MM.1S (cell line): ENCODE measurements around the gene GDAP2.

Source experiments
- DNase-seq: peaks from one replicate; pipeline ENCODE4 v3.0.0-alpha.2; 2015
- H2AFZ ChIP-seq: fragments of 300-600 bp; sonication (generic); 2 replicates; pipeline ENCODE4 v1.6.0; 2016; ENCODE audit warnings: antibody characterized with exemption, low read length
- H3F3A ChIP-seq: fragments of 300-600 bp; sonication (generic); 2 replicates; pipeline ENCODE4 v1.6.1; 2016; ENCODE audit warnings: mild to moderate bottlenecking, antibody characterized with exemption, low read length, moderate library complexity, mixed read lengths; ENCODE audit not compliant: insufficient read depth
- H3K27ac ChIP-seq: fragments of 300-600 bp; sonication (generic); 2 replicates; pipeline ENCODE4 v1.5.1; 2016; ENCODE audit warnings: mild to moderate bottlenecking, low read length
- H3K27me3 ChIP-seq: fragments of 300-600 bp; sonication (generic); replicated peaks from 2 replicates; pipeline ENCODE4 v1.6.0; 2016; ENCODE audit warnings: low read length; ENCODE audit not compliant: insufficient read depth
- H3K36me3 ChIP-seq: fragments of 300-600 bp; sonication (generic); replicated peaks from 2 replicates; pipeline ENCODE4 v1.6.1; 2016; ENCODE audit warnings: mild to moderate bottlenecking, low read length, mixed read lengths; ENCODE audit not compliant: insufficient read depth
- H3K4me1 ChIP-seq: fragments of 300-600 bp; sonication (generic); 2 replicates; pipeline ENCODE4 v1.6.1; 2016; ENCODE audit warnings: low read length, mixed read lengths
- H3K4me2 ChIP-seq: fragments of 300-600 bp; sonication (generic); 2 replicates; pipeline ENCODE4 v1.6.0; 2016; ENCODE audit warnings: low read depth, low read length
- H3K4me3 ChIP-seq: fragments of 300-600 bp; sonication (generic); 2 replicates; pipeline ENCODE4 v1.5.1; 2016; ENCODE audit warnings: low read length, mixed read lengths
- H3K79me2 ChIP-seq: fragments of 300-600 bp; sonication (generic); 2 replicates; pipeline ENCODE4 v1.6.1; 2016; ENCODE audit warnings: mixed run types, low read length, mixed read lengths
- H3K9ac ChIP-seq: fragments of 300-600 bp; sonication (generic); 2 replicates; pipeline ENCODE4 v1.6.1; 2016; ENCODE audit warnings: low read length, mixed read lengths
- H3K9me2 ChIP-seq: fragments of 300-600 bp; sonication (generic); replicated peaks from 2 replicates; pipeline ENCODE4 v1.6.1; 2016; ENCODE audit warnings: mild to moderate bottlenecking, low read length, mixed read lengths; ENCODE audit not compliant: insufficient read depth
- H3K9me3 ChIP-seq: fragments of 300-600 bp; sonication (generic); replicated peaks from 2 replicates; pipeline ENCODE4 v1.6.1; 2016; ENCODE audit warnings: mild to moderate bottlenecking, low read length, mixed read lengths; ENCODE audit not compliant: insufficient read depth
- H4K20me1 ChIP-seq: fragments of 300-600 bp; sonication (generic); 2 replicates; pipeline ENCODE4 v1.6.1; 2016; ENCODE audit warnings: mild to moderate bottlenecking, low read length, moderate library complexity, mixed read lengths; ENCODE audit not compliant: insufficient read depth
- CTCF ChIP-seq: fragments of 300-600 bp; sonication (generic); IDR thresholded peaks from 2 replicates; pipeline ENCODE4 v1.5.1; 2016; ENCODE audit warnings: antibody characterized with exemption, low read length, mixed read lengths
- EZH2 ChIP-seq: fragments of 300-600 bp; sonication (generic); optimal IDR thresholded peaks from 2 replicates; pipeline ENCODE3; 2017; ENCODE audit warnings: low read depth, mild to moderate bottlenecking, antibody characterized with exemption, low read length, mixed read lengths
- EZH2phosphoT487 ChIP-seq: fragments of 300-600 bp; sonication (generic); IDR thresholded peaks from 2 replicates; pipeline ENCODE4 v1.6.1; 2018; ENCODE audit warnings: antibody characterized with exemption, low read length

The GDAP2 gene

GRCh38 chr1:117826540-117827078 is 102.8 kb downstream of the GDAP2 start:
- no peaks in the 10 kb centered on the region for H4K20me1 ChIP-seq
- H3K79me2 ChIP-seq = no peaks in the 10 kb centered on the region
- no peaks in the 10 kb centered on the region for H3F3A ChIP-seq
- no peak overlapping the region for H3K4me3 ChIP-seq
- no peak overlapping the region for H3K9ac ChIP-seq
- DNase-seq = no peak
- H3K4me1 ChIP-seq = no peaks in the 10 kb centered on the region
- no peak for TF ChIP-seq EZH2phosphoT487
- TF ChIP-seq EZH2 = no peak
- TF ChIP-seq CTCF = no peak
- no peaks in the 10 kb centered on the region for H3K9me2 ChIP-seq
- no peak overlapping the region for H3K4me2 ChIP-seq
- H3K27ac ChIP-seq = no peak overlapping the region
- no peaks in the 10 kb centered on the region for H3K27me3 ChIP-seq
- no peaks in the 10 kb centered on the region for H3K9me3 ChIP-seq
- no peak overlapping the region for H2AFZ ChIP-seq
- H3K36me3 ChIP-seq = no peaks in the 10 kb centered on the region

DNA sequence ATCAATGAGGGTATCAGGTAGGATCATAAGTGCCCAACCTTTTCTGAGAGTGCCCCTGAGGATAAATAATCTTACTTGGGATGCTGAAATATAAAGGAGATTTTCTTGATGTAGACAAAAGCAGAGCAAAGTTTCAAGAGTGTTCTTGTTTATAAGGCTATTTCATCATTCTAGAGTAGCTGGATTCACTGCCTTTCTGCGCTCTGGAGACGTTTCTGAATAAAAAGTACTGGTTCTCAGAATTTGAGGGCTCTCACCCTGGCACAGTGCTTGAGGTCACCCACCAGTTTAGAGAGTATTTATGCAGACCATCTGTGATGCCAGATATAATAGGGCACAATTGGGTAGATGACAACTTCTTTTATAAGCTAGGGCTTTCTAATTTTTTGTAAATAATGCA is 103.3 kb downstream of the GDAP2 start:
- H3K27ac ChIP-seq = no peak overlapping the region

DNA sequence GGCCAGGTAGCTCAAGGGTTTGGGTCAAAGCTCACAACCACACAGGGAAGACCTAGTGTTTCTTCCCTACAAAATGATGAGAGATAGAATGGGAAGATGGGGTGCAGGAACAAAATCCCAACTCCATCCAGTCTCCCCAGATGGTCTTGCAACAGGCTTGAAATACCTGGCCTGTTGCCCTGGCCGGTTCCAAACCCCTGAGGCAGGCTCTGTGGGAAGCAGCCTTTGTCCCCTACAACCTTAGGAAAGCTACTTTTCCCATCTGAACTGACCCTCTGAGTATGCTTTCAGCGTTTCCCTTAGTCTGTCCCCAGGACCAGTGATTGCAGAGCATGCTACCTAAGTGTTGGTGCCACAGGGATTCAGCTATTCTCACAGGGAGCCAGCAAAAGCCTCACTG is 104.0 kb downstream of the GDAP2 start:
- H3K27me3 ChIP-seq = no peaks in the 10 kb centered on the region
- DNase-seq = no peak
- no peaks in the 10 kb centered on the region for H3K9me2 ChIP-seq
- H3K9me3 ChIP-seq = no peaks in the 10 kb centered on the region
- no peak overlapping the region for H2AFZ ChIP-seq
- no peaks in the 10 kb centered on the region for H3F3A ChIP-seq
- TF ChIP-seq EZH2phosphoT487 (no peak), EZH2 (no peak), CTCF (no peak)
- H3K9ac ChIP-seq = no peak overlapping the region
- H3K79me2 ChIP-seq = no peaks in the 10 kb centered on the region
- H3K27ac ChIP-seq = no peak overlapping the region
- H4K20me1 ChIP-seq = no peaks in the 10 kb centered on the region
- H3K36me3 ChIP-seq = no peaks in the 10 kb centered on the region
- no peak overlapping the region for H3K4me2 ChIP-seq
- no peak overlapping the region for H3K4me3 ChIP-seq
- H3K4me1 ChIP-seq = no peaks in the 10 kb centered on the region

More for the DNA sequence above, 103.3 kb downstream of the GDAP2 start:
- no peaks in the 10 kb centered on the region for H4K20me1 ChIP-seq
- no peak for TF ChIP-seq EZH2
- no peak for TF ChIP-seq CTCF
- TF ChIP-seq EZH2phosphoT487 = no peak
- no peak overlapping the region for H3K4me2 ChIP-seq
- H3K79me2 ChIP-seq = no peaks in the 10 kb centered on the region
- H3K9me3 ChIP-seq = no peaks in the 10 kb centered on the region
- no peaks in the 10 kb centered on the region for H3K4me1 ChIP-seq
- H2AFZ ChIP-seq = no peak overlapping the region
- no peak overlapping the region for H3K4me3 ChIP-seq
- no peaks in the 10 kb centered on the region for H3F3A ChIP-seq
- no peak overlapping the region for H3K9ac ChIP-seq
- no peak for DNase-seq
- H3K36me3 ChIP-seq = no peaks in the 10 kb centered on the region
- H3K9me2 ChIP-seq = no peaks in the 10 kb centered on the region
- H3K27me3 ChIP-seq = no peaks in the 10 kb centered on the region
